Hematopoietic multipotent progenitor cell treated with erythropoietin and hydrocortisone succinate and interleukin-3 and kit ligand, for 15 days (in vitro differentiated cells): ENCODE measurements around the gene RIMKLB.
"Not testable (repeated sequence)": the region's sequence is repeated elsewhere in the genome, so short reads cannot be mapped to it uniquely, and the experiment has no call there.

Experiments
- DNase-seq: peaks from one replicate; pipeline ENCODE4 v3.0.0-alpha.2; 2015; ENCODE audit warnings: low spot score

The RIMKLB gene

GRCh38 chr12:8695116-8695515 is 2.7 kb upstream of the RIMKLB start:
- DNase-seq: no peak

GRCh38 chr12:8696442-8697090 is 1.2 kb upstream of the RIMKLB start:
- no peak for DNase-seq

- peak; percentile 38 for DNase-seq
Observed at GRCh38 chr12:8697120-8697475, 693 bp upstream of the RIMKLB start.

GRCh38 chr12:8698132-8698851 is 501 bp downstream of the RIMKLB start:
- DNase-seq: peak; percentile 56

- DNase-seq: no peak
Observed at GRCh38 chr12:8698879-8699278, 1.1 kb downstream of the RIMKLB start.

GRCh38 chr12:8699714-8700113 is 1.9 kb downstream of the RIMKLB start:
- peak; percentile 36 for DNase-seq

GRCh38 chr12:8701046-8701660 is 3.4 kb downstream of the RIMKLB start:
- DNase-seq: no peak

- DNase-seq: no peak
Observed at GRCh38 chr12:8702159-8702558, 4.4 kb downstream of the RIMKLB start.

GRCh38 chr12:8709124-8709830 is 11.5 kb downstream of the RIMKLB start:
- DNase-seq: peak; percentile 67

GRCh38 chr12:8712572-8712971 is 14.8 kb downstream of the RIMKLB start:
- no peak for DNase-seq

GRCh38 chr12:8722286-8722800 is 24.6 kb downstream of the RIMKLB start:
- DNase-seq: no peak

- no peak for DNase-seq
Observed at GRCh38 chr12:8734873-8735381, 37.1 kb downstream of the RIMKLB start.

- DNase-seq: no peak
Observed at GRCh38 chr12:8742501-8742900, 44.7 kb downstream of the RIMKLB start.

GRCh38 chr12:8743121-8743520 is 45.3 kb downstream of the RIMKLB start:
- DNase-seq: not testable (repeated sequence)

GRCh38 chr12:8745631-8746030 is 47.8 kb downstream of the RIMKLB start:
- DNase-seq: not testable (repeated sequence)

- DNase-seq: no peak
Observed at GRCh38 chr12:8746046-8746445, 48.3 kb downstream of the RIMKLB start.

- DNase-seq: not testable (repeated sequence)
Observed at GRCh38 chr12:8760076-8760475, 62.3 kb downstream of the RIMKLB start.

GRCh38 chr12:8762701-8763100 is 64.9 kb downstream of the RIMKLB start:
- not testable (repeated sequence) for DNase-seq

GRCh38 chr12:8766121-8766520 is 68.3 kb downstream of the RIMKLB start:
- DNase-seq: not testable (repeated sequence)

GRCh38 chr12:8770499-8770898 is 72.7 kb downstream of the RIMKLB start:
- DNase-seq: no peak

GRCh38 chr12:8771072-8771471 is 73.3 kb downstream of the RIMKLB start:
- no peak for DNase-seq

- no peak for DNase-seq
Observed at GRCh38 chr12:8773461-8773860, 75.7 kb downstream of the RIMKLB start.
